Ecto neural progenitor cell (in vitro differentiated cells): ENCODE measurements around the gene HERC2.
"Not testable (repeated sequence)": the region's sequence is repeated elsewhere in the genome, so short reads cannot be mapped to it uniquely, and the experiment has no call there.

Experiments
- DNase-seq: peaks from one replicate; pipeline ENCODE4 v3.0.0-alpha.2; 2018; ENCODE audit warnings: low spot score

HERC2 gene

GRCh38 chr15:28281876-28282275 is 40.1 kb downstream of the HERC2 start:
- DNase-seq: no peak

DNA sequence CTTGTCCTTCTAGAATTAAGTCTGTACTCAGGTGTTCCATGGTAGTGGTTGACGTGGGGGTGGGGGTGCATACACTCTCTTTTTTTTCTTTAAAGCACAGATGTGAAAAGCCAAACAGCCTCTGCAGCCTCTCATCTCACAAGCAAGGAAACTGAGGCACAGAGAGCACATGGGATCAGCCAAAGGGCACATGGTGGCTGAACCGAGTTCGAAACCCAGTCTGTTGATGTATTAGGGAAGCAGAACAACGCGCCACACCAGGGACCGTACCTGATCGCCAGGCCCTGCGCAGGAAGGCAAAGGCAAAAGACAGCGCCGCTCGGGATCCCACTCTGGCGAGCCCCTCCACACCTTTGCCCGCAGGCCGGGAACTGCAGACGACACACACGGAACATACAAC is 47.3 kb downstream of the HERC2 start:
- DNase-seq: no peak

DNA sequence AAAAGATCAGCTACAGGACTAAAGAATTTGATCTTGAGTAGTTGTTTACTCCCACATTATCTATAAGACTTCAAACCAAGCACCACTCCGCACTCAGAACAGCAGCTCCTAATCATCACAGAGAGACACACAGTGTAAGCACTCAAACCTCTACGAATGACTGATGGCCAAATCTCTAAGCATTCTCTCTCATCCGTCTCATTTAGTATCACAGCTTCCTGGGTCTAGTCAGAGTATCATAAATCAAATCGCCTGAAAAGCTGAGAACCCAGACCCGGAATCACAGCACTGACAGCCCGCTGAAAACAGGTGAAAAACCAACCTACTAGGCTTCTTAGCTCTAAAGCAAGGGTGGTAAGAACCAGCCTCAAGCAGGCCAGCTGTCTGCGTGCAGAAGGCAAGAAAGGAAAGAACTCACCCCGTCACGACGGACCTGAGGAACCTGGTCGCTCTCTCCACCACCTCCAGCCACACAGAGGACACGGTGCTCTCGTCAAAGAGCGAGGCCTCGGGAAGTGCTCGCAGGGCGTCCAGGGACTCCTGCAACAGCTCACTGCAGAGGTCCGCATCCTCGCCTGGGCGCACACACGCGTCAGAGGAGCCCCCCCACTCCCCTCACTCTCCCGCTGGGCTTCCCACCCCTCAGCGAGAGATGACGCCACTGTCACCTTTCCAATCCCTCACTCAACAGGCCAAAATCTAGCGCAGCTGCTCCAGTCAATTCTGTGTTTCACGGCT is 47.9 kb downstream of the HERC2 start:
- no peak for DNase-seq

DNA sequence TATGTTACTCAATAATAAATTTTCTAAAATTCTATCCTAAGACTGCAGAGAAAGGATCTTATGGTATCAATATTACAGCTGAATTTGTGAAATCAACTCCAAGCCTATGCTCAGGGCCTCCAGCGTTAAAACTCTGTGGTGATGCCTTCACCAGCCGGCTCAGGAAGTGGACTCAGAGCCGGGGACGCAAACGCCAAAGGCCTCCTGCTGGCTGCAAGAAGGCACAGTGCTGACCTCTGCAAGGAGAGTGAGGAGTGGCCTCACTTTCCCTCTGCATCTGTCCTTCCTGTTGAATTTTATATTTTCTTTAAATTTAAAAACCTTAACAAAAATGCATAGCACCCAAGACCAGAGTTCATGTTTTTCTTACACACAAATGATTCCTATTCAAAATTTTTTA is 48.5 kb downstream of the HERC2 start:
- no peak for DNase-seq

- no peak for DNase-seq
Observed at GRCh38 chr15:28272587-28272986, 49.4 kb downstream of the HERC2 start.

- no peak for DNase-seq
Observed at GRCh38 chr15:28271697-28272260, 50.2 kb downstream of the HERC2 start.

DNA sequence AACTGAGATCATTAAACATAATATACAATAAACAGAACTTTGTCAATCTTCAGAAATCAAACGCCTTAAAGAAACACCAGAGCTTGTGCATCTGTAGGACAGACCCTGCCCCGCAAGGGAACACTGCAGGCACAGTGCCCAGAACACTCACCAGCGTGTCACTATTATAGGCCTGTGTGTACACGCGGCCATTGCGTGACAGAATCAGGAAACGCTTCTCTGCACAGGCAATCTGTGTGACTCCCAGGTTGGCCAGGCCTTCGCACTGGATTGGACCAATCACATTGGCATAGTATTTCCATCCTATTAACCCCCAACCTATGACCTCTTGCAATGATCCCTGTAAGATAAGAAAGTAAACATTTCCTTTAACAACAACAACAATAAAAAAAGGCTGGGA is 52.9 kb downstream of the HERC2 start:
- no peak for DNase-seq

GRCh38 chr15:28267727-28268126 is 54.3 kb downstream of the HERC2 start:
- no peak for DNase-seq

DNA sequence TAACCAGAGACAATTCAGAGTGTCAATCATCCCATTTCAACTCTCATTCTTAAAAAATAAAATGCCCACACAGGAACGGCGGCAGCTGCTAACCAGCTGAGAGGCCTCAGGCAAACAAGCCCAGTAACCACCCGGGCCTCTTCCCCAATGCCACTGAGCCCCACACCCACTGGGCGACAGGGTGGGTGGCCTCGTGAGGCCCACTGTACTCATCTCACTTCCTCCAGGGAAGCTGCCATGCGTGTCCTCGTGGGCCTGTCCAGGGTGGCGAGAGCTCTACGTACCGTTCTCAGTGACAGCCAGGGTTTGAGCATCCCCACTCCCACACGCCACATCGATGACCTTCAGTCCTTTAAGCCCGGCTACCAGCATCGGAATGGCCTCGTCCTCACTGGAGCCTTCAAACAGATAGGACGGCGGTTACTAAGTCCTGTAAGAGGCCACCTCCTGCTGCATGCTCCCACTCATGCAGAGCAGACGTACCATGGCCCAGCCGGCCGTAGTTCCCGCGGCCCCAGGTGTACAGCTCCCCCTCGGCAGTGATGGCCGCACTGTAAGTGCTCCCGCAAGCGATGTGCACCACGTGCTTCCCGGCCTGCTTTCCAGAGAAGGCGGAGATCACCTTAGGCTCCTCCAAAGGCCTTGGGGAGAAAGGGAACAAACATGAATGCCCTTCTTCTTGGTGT is 56.5 kb downstream of the HERC2 start:
- no peak for DNase-seq

DNA sequence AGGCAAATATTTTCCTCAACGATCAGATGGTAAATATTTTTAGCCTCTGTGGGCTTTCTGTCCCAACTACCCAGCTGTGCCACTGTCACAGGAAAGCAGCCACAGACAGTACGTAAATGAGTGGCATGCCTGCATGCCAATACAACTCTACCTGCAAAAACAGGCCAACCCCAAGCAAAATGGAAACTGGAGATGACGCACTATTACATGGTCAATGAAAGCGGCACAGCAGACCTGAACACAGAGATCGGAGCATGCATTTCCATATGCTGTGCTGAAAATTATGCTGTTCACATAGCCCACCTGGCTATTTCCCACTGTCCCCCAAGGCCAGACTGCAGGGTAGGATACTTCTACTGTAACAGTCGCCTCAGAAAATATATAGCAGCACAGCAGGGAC is 57.8 kb downstream of the HERC2 start:
- no peak for DNase-seq

DNA sequence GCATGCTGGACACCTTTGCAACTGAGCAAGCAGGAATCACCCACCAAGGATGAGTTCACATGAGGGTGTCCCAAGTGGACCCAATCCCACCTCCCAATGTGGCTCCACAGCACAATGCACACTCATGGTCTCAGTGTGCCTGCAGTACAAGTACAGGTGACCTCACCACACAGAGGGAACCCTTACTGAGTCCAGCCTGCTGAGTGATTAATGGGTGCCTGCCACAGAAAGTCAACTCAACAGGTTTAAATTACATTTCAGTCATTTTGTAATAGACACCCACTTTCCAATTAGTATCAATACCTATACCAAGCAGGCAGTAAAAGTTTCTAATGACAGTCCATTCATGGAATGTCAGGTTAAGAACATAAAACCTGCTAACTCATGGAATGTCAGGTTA is 59.5 kb downstream of the HERC2 start:
- no peak for DNase-seq

DNA sequence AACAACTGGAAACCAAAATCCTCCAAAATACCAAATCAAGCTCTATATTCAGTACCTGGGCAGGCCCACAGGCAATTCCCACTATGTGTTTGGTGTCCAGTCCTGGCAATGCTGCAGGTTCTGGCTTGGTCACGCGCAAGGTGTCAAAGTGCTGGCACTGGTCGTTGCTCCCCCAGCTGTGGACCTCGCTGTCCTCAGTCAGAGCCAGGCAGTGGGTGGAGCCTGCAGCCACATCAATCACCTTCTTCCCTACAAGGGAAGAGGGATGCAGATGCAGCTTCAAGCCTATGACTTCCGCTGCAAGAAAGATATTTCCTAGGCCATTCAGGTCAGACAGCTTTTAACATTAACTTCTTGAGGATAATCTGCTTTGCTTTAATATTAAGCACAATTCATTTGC is 61.3 kb downstream of the HERC2 start:
- no peak for DNase-seq

DNA sequence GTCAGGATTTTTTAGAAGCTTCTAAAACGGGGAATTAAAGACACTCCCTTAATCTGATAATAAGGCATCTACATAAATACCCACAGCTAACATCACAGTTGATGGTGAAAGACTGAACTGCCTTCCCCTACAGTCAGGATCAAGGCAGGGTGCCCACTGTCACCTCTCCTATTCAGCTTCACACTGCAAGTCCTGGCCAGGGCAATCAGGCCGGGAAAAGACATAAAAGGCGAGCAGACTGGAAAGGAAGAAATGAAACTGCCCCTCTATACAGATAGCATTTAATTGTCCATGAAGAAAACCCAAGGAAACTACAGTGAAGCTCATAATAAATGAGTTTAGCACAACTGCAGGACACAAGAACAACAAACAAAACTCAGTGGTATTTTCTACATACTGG is 61.7 kb downstream of the HERC2 start:
- no peak for DNase-seq

GRCh38 chr15:28255965-28256364 is 66.0 kb downstream of the HERC2 start:
- DNase-seq: no peak

DNA sequence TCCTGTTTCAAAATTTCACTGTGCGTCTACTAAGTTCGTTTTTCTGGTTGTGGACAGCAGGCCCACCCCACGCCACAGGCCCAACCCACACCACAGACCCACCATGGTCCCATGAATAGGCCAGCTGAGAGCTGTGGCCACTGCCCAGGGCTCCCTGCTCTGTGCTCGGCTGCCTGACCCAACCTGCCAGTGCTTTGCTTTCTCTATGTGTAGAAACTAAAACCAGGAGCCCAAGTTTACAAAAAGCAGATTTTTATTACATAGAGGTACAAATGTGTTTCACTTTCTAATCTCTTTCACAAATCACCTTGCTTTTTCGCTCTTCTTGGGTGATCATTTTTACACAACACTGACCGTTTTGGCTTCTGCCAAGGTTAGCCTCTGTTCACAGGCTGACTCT is 69.1 kb downstream of the HERC2 start:
- no peak for DNase-seq

GRCh38 chr15:28246605-28247004 is 75.4 kb downstream of the HERC2 start:
- no peak for DNase-seq

- DNase-seq: no peak
Observed at GRCh38 chr15:28243901-28244300, 78.1 kb downstream of the HERC2 start.

DNA sequence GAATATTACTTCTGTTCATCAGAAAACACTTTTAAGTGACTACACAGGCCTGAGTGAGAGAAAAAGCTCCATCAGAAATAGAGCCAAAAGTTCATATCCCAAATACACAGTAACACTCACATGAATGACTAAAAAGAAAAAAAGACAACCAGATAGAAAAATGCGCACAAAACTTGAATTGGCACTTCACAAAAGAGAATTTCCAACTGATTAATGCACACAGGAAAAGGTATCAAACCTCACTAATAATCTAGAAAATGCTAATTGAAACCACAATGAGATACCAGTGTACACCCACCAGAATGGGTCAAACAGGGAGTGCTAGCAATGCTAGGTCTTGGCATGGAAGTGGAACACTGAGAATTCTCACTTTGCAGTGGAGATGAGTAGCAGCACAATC is 78.6 kb downstream of the HERC2 start:
- DNase-seq: no peak

DNA sequence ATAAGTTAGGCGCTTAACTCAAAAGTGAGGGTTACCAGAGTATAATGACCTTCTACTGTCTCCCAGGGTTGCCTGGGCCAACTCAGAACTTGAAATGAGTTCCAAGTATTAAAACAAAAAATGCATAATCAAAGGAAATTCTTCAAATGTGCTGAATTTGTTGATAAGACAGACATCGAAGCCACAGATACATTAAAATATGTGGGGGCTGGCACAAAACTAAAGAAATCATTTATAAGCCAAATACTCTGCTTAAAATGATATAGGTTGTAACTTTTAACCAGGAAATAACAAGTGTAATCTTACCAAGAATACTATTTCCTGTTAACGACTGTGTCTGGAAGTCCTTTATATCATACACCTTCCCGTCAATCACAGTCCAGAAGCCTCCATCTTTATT is 83.7 kb downstream of the HERC2 start:
- DNase-seq: not testable (repeated sequence)

DNA sequence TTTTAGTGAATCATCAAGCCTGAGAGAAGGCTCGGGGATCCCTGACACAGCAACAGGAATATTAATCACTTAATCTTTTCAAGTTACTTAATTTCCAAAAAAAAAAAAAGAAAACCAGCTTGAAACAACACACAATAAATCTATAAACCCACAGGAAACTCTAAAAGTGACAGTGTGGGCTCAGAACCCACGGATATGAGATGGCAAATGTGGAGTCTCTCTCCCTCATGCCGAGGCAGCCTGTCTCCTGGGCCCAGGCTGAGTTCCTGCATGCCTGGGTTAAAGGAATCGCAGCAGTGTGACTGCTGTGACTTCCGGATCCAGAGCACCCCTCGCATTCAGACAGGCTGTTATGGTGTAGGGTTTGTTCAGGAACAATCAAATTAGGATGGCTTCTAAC is 90.2 kb downstream of the HERC2 start:
- not testable (repeated sequence) for DNase-seq

- DNase-seq: not testable (repeated sequence)
Observed at GRCh38 chr15:28231336-28231735, 90.6 kb downstream of the HERC2 start.

DNA sequence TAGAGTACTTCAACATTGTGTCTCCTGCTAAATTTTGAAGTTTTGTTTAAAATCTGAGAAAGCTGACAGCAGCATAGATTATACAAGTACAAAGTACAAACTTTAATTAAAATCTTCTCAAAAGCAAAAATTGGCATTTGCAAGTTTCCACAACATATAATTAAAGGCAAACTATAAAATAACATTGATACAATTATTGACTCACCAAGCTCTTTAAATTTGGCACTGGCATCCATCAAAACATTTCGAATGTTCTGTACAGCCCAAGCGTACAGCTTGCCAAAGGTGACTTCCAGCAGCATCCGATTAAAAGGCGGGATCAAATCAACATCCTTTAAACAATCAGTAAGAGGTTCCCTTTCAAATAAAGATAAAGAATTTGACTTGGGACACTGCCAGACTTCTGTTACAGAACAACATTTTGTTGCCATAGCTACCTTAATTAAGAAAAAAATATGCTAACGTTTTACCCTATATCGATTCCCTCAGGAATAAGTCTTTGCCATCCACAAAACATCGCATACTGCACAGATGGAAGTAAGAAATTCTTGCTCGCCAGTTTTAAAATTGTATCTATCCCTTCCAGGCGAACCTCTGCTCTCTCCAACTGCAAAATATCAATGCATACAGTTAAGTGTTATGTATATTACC is 92.9 kb downstream of the HERC2 start:
- DNase-seq: not testable (repeated sequence)

DNA sequence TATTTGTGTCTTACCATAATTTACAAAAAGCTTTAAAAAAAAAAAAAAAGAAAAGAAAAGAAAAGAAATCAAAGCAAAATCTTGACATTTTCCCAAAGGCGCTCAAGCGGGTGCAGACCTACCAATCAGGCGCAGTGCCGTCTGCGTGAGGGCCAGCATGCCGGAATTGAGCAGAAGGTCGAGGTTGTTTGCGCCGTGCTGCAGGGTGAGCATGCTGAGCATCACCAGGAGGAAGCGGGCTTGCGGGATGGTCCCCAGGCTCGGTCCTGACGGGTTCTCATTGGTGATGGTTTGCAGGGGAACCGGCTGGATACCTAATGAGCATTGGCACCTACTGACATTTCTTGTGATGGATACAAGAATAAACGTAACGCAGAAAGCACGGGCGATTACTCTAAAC is 93.9 kb downstream of the HERC2 start:
- no peak for DNase-seq
